Lung (tissue), 12 donors: ENCODE measurements around the gene TEX13B. TPM values are rescaled to one million over a fixed set of nuclear protein-coding genes. Genes with fewer than 3 reads are reported as not detected.

Source experiments
- ATAC-seq: fragments of 200-7000 bp; cut with Tn5 transposase; one replicate; pipeline ENCODE4 v1.9.1; 2020; ENCODE audit warnings: moderate number of reproducible peaks; ENCODE audit not compliant: insufficient read depth, low FRiP score
- DNase-seq, 3 donors: peaks; one replicate each; pipeline ENCODE4 v3.0.0-alpha.2; 2013 to 2017
- H3K27ac ChIP-seq, 2 donors: one replicate each; pipeline ENCODE4 v1.5.1; 2013; ENCODE audit warnings: mild to moderate bottlenecking in 2 of 2, moderate library complexity in 2 of 2, control low read depth in 1 of 2, inconsistent platforms in 1 of 2, low read depth in 1 of 2, low read length in 1 of 2
- H3K27me3 ChIP-seq, 3 donors: one replicate each; pipeline ENCODE4 v1.5.1; 2013; ENCODE audit warnings: low read length in 2 of 3; ENCODE audit not compliant: control insufficient read depth in 3 of 3, insufficient read depth in 3 of 3
- H3K36me3 ChIP-seq, 4 donors: one replicate each; pipeline ENCODE4 v1.5.1; 2013; ENCODE audit warnings: low read length in 4 of 4, mild to moderate bottlenecking in 1 of 4, moderate library complexity in 1 of 4; ENCODE audit not compliant: control insufficient read depth in 4 of 4, insufficient read depth in 4 of 4
- H3K4me1 ChIP-seq, 5 donors: one replicate each; pipeline ENCODE4 v1.5.1; 2013; ENCODE audit warnings: low read length in 5 of 5, mild to moderate bottlenecking in 2 of 5, moderate library complexity in 1 of 5; ENCODE audit not compliant: control insufficient read depth in 5 of 5, insufficient read depth in 5 of 5
- H3K4me3 ChIP-seq: one replicate; pipeline ENCODE4 v1.5.1; 2013; ENCODE audit warnings: mild to moderate bottlenecking, control low read depth, moderate library complexity
- H3K9ac ChIP-seq, 2 donors: one replicate each; pipeline ENCODE4 v1.5.1; 2013; ENCODE audit warnings: low read length in 2 of 2, control low read depth in 1 of 2; ENCODE audit not compliant: insufficient read depth in 1 of 2
- H3K9me3 ChIP-seq, 4 donors: one replicate each; pipeline ENCODE4 v1.5.1; 2013; ENCODE audit warnings: low read length in 3 of 4, mild to moderate bottlenecking in 1 of 4, moderate library complexity in 1 of 4; ENCODE audit not compliant: control insufficient read depth in 4 of 4, insufficient read depth in 3 of 4
- CTCF ChIP-seq: IDR thresholded peaks from 2 replicates; pipeline ENCODE4 v1.5.1; 2012; ENCODE audit warnings: mild to moderate bottlenecking; ENCODE audit errors: control extremely low read depth, extremely low read depth
- WGBS, 2 donors: extraction: QIAGEN DNeasy Blood & Tissue Kit; methylation state at CpG; one replicate each; pipeline ENCODE4 v1.1.7; 2013; 5-methylcytosine and 5-hydroxymethylcytosine counted together
- polyA plus RNA-seq, 2 donors: library from polyadenylated mRNA; stranded (reverse); fragments of 200-250 nt; gene quantifications; one replicate each; pipeline ENCODE4 v1.2.1, GENCODE V29; 2013
- total RNA-seq, 2 donors: library from RNA; depleted of rRNA in 1 of 2; stranded (reverse); fragments of >200 nt in 1 of 2; gene quantifications; one replicate each; pipeline ENCODE4 v1.2.1, GENCODE V29; 2014 to 2021
- donor health status: control.
- donor health status: control.
- donor health status: Bipolar disorder and iron deficiency.
- donor health status: healthy.
- donor health status: DM: yes; HTN: yes; CAD: no.

The TEX13B gene
- total and polyA plus RNA-seq, 4 donors = not detected

GRCh38 chrX:108020631-108021030 lies 38.5 kb upstream of the TEX13B start:
- Histone ChIP-seq H3K9ac (no peak overlapping the region), H3K4me1 (peaks cover 0 to 1% (median 0%) of the 10 kb centered on the region in 5 donors), H3K4me3 (no peak overlapping the region), H3K27ac (no peak overlapping the region), H3K27me3 (peaks cover 0 to 13% (median 12%) of the 10 kb centered on the region in 3 donors), H3K9me3 (peaks cover 0 to 2% (median 0%) of the 10 kb centered on the region in 4 donors), H3K36me3 (no peaks in the 10 kb centered on the region)
- TF ChIP-seq CTCF = peak; percentile 5
- ATAC-seq (no peak), DNase-seq (peak in 1 of 3 donors; percentile 7)
- 22 to 38% methylated on average over 2 of the region's 2 CpGs for WGBS, 2 donors

- H3K36me3 ChIP-seq = no peaks in the 10 kb centered on the region
- DNase-seq (no peak), ATAC-seq (no peak)
- peaks cover 0 to 11% (median 10%) of the 10 kb centered on the region in 3 donors for H3K27me3 ChIP-seq
- H3K9ac ChIP-seq = no peak overlapping the region
- 9 to 45% methylated on average over 3 of the region's 3 CpGs for WGBS, 2 donors
- peaks cover 0 to 2% (median 0%) of the 10 kb centered on the region in 4 donors for H3K9me3 ChIP-seq
- H3K4me1 ChIP-seq = peaks cover 0 to 1% (median 0%) of the 10 kb centered on the region in 5 donors
- H3K4me3 ChIP-seq = no peak overlapping the region
- H3K27ac ChIP-seq = no peak overlapping the region
- TF ChIP-seq CTCF = no peak
Observed at GRCh38 chrX:108019382-108019875, 37.3 kb upstream of the TEX13B start.

- H3K9ac ChIP-seq = no peak overlapping the region
- TF ChIP-seq CTCF = no peak
- peaks cover 0 to 1% (median 0%) of the 10 kb centered on the region in 5 donors for H3K4me1 ChIP-seq
- H3K9me3 ChIP-seq = peaks cover 0 to 2% (median 0%) of the 10 kb centered on the region in 4 donors
- WGBS, 2 donors = 66 to 81% methylated on average over 4 of the region's 4 CpGs
- peaks cover 0 to 10% (median 9%) of the 10 kb centered on the region in 3 donors for H3K27me3 ChIP-seq
- H3K36me3 ChIP-seq = no peaks in the 10 kb centered on the region
- ATAC-seq (no peak), DNase-seq (no peak)
- H3K4me3 ChIP-seq = no peak overlapping the region
- no peak overlapping the region for H3K27ac ChIP-seq
Observed at GRCh38 chrX:108018656-108019381, 36.6 kb upstream of the TEX13B start.
